Mesothelial cell of epicardium (in vitro differentiated cells): ENCODE measurements around the gene NEK1. TPM values are rescaled to one million over a fixed set of nuclear protein-coding genes. Genes with fewer than 3 reads are reported as not detected.

Experiments used
- DNase-seq, 2 experiments: peaks; one replicate each; pipeline ENCODE4 v3.0.0; 2021; ENCODE audit warnings: low spot score in 2 of 2; ENCODE audit not compliant: unreplicated experiment in 2 of 2
- H3K27ac Mint-ChIP-seq: 2 replicates; pipeline ENCODE4 v1.8.0; 2021; ENCODE audit warnings: mixed read lengths
- H3K27me3 Mint-ChIP-seq: 2 replicates; pipeline ENCODE4 v1.8.0; 2021; ENCODE audit warnings: low read depth, mixed read lengths
- H3K36me3 Mint-ChIP-seq: 2 replicates; pipeline ENCODE4 v1.8.0; 2021; ENCODE audit warnings: mixed read lengths
- H3K4me1 Mint-ChIP-seq: 2 replicates; pipeline ENCODE4 v1.8.0; 2021; ENCODE audit warnings: mixed read lengths
- H3K4me3 Mint-ChIP-seq: 2 replicates; pipeline ENCODE4 v1.8.0; 2021; ENCODE audit warnings: mild to moderate bottlenecking, moderate library complexity, mixed read lengths
- H3K9me3 Mint-ChIP-seq: 2 replicates; pipeline ENCODE4 v1.8.0; 2021; ENCODE audit warnings: mixed read lengths
- CTCF ChIP-seq: fragments of 200-600 bp; sonication (generic); IDR thresholded peaks from one replicate; pipeline ENCODE4 v1.5.0; 2021; ENCODE audit warnings: antibody characterized with exemption; ENCODE audit not compliant: unreplicated experiment
- total RNA-seq: library from RNA; stranded (reverse); gene quantifications from 3 replicates; pipeline ENCODE4 v1.2.1, GENCODE V29; 2021

NEK1 gene
- total RNA-seq, 1 donor from 2014 or later, result 21.3 TPM

GRCh38 chr4:169372791-169373190 lies 239.6 kb downstream of the NEK1 start:
- Mint-ChIP-seq H3K9me3 (peaks cover 19% of the 10 kb centered on the region), H3K4me3 (no peak overlapping the region), H3K27ac (no peak overlapping the region), H3K27me3 (no peaks in the 10 kb centered on the region), H3K4me1 (no peaks in the 10 kb centered on the region), H3K36me3 (peaks cover 5% of the 10 kb centered on the region)
- no peak for DNase-seq
- TF ChIP-seq CTCF, result no peak

GRCh38 chr4:169369634-169370033 lies 242.7 kb downstream of the NEK1 start:
- H3K27me3 Mint-ChIP-seq, result no peaks in the 10 kb centered on the region
- peaks cover 12% of the 10 kb centered on the region for H3K9me3 Mint-ChIP-seq
- H3K36me3 Mint-ChIP-seq, result peaks cover 1% of the 10 kb centered on the region
- no peak for TF ChIP-seq CTCF
- H3K4me1 Mint-ChIP-seq, result no peaks in the 10 kb centered on the region
- H3K27ac Mint-ChIP-seq, result no peak overlapping the region
- DNase-seq, result no peak
- no peak overlapping the region for H3K4me3 Mint-ChIP-seq

- no peaks in the 10 kb centered on the region for H3K27me3 Mint-ChIP-seq
- no peak overlapping the region for H3K4me3 Mint-ChIP-seq
- H3K36me3 Mint-ChIP-seq, result peaks cover 1% of the 10 kb centered on the region
- no peak for DNase-seq
- no peak overlapping the region for H3K27ac Mint-ChIP-seq
- peaks cover 12% of the 10 kb centered on the region for H3K9me3 Mint-ChIP-seq
- no peaks in the 10 kb centered on the region for H3K4me1 Mint-ChIP-seq
- TF ChIP-seq CTCF, result no peak
Observed at GRCh38 chr4:169367826-169368225, 244.6 kb downstream of the NEK1 start.

GRCh38 chr4:169366821-169367220 lies 245.6 kb downstream of the NEK1 start:
- TF ChIP-seq CTCF, result no peak
- no peaks in the 10 kb centered on the region for H3K4me1 Mint-ChIP-seq
- H3K27me3 Mint-ChIP-seq, result no peaks in the 10 kb centered on the region
- no peak overlapping the region for H3K4me3 Mint-ChIP-seq
- peaks cover 12% of the 10 kb centered on the region for H3K9me3 Mint-ChIP-seq
- peaks cover 1% of the 10 kb centered on the region for H3K36me3 Mint-ChIP-seq
- no peak for DNase-seq
- H3K27ac Mint-ChIP-seq, result no peak overlapping the region

- H3K27me3 Mint-ChIP-seq, result peaks cover 7% of the 10 kb centered on the region
- no peak for TF ChIP-seq CTCF
- H3K27ac Mint-ChIP-seq, result no peak overlapping the region
- peaks cover 31% of the 10 kb centered on the region for H3K9me3 Mint-ChIP-seq
- H3K4me3 Mint-ChIP-seq, result no peak overlapping the region
- peaks cover 1% of the 10 kb centered on the region for H3K36me3 Mint-ChIP-seq
- no peak for DNase-seq
- no peaks in the 10 kb centered on the region for H3K4me1 Mint-ChIP-seq
Observed at GRCh38 chr4:169362607-169363006, 249.8 kb downstream of the NEK1 start.

GRCh38 chr4:169361756-169362155 lies 250.6 kb downstream of the NEK1 start:
- Mint-ChIP-seq H3K27ac (no peak overlapping the region), H3K27me3 (peaks cover 7% of the 10 kb centered on the region), H3K9me3 (peaks cover 30% of the 10 kb centered on the region), H3K4me1 (no peaks in the 10 kb centered on the region), H3K4me3 (no peak overlapping the region), H3K36me3 (peaks cover 1% of the 10 kb centered on the region)
- TF ChIP-seq CTCF, result no peak
- DNase-seq, result no peak
